ENCODE results near the gene ZP1. TPM values are rescaled to one million over a fixed set of nuclear protein-coding genes. Genes with fewer than 3 reads are reported as not detected.

The ZP1 gene
- total and polyA plus RNA-seq, 8 donors, result 0.11 TPM; not detected in 7

GRCh38 chr11:60851327-60852104, 15.8 kb upstream of the ZP1 start:
- Histone ChIP-seq H3K4me1 (no peaks in the 10 kb centered on the region), H3K9me3 (no peaks in the 10 kb centered on the region), H3K4me3 (no peak overlapping the region), H3K27ac (no peak overlapping the region), H3K27me3 (peaks cover 0 to 11% of the 10 kb centered on the region in 2 donors), H3K36me3 (peaks cover 0 to 63% of the 10 kb centered on the region in 2 donors)
- TF ChIP-seq, protein P1, sequence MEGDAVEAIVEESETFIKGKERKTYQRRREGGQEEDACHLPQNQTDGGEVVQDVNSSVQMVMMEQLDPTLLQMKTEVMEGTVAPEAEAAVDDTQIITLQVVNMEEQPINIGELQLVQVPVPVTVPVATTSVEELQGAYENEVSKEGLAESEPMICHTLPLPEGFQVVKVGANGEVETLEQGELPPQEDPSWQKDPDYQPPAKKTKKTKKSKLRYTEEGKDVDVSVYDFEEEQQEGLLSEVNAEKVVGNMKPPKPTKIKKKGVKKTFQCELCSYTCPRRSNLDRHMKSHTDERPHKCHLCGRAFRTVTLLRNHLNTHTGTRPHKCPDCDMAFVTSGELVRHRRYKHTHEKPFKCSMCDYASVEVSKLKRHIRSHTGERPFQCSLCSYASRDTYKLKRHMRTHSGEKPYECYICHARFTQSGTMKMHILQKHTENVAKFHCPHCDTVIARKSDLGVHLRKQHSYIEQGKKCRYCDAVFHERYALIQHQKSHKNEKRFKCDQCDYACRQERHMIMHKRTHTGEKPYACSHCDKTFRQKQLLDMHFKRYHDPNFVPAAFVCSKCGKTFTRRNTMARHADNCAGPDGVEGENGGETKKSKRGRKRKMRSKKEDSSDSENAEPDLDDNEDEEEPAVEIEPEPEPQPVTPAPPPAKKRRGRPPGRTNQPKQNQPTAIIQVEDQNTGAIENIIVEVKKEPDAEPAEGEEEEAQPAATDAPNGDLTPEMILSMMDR (IDR thresholded peaks at IDR 0.05), result no peak
- intact Hi-C loops (cut with DNase I), result no loop called here
- ATAC-seq (no peak), DNase-seq (no peak)

GRCh38 chr11:60852117-60852981, 15.0 kb upstream of the ZP1 start:
- Histone ChIP-seq H3K36me3 (peaks cover 0 to 62% of the 10 kb centered on the region in 2 donors), H3K27ac (no peak overlapping the region)
- peak in 1 of 4 donors; percentile 21 for DNase-seq

DNA sequence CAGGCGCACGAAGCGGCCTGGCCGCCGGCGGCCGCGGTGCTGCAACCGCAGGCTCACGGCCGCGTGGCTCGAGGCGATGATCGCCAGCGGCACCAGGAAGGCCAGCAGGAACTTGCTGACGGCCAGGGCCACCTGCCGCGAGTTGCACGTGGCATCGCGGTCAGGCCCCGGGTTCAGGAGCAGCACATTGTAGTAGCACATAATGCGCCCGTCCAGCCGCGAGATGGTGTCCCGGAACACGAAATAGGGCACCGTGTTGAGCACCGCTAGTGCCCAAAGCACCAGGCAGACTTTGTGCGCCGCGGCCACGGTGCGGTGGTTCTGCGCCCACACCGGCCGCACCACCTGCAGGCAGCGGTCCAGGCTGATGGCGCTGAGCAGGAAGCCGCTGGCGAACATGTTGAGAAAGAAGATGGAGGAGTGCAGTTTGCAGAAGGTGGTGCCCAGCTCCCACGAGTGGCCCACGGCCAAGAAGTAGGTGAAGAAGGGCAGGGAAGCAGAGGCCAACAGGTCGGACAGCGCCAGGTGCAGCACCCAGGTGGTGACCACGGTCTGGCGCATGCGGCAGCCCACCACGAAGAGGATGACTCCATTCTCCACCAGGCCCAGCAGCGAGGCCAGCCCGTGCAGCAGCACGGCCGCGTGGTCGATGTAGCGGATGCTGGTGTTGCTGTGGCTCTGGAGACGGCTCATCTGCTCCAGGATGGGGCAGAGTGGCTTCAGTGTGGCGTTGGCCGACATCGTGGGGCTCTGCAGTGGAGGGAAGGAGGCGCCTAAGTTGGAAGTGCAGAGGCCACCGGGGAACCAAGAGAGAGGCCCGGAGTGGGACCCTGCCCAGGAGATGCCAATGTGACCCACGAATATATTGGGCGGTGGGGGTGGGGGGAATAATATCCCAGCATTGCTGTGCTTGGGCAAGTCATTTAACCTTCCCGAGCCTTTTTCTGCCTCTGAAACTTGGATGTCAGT, 14.1 kb upstream of the ZP1 start:
- ATAC-seq (no peak), DNase-seq (no peak)
- TF ChIP-seq, protein P1 (IDR thresholded peaks at IDR 0.05), result no peak
- no peaks in the 10 kb centered on the region for H3K9me3 ChIP-seq
- peaks cover 0 to 11% of the 10 kb centered on the region in 2 donors for H3K27me3 ChIP-seq
- no peak overlapping the region for H3K4me3 ChIP-seq
- peaks cover 0 to 53% of the 10 kb centered on the region in 2 donors for H3K36me3 ChIP-seq
- intact Hi-C loops (cut with DNase I), result no loop called here
- no peak overlapping the region for H3K27ac ChIP-seq
- H3K4me1 ChIP-seq, result no peaks in the 10 kb centered on the region

More at GRCh38 chr11:60852117-60852981, 15.0 kb upstream of the ZP1 start:
- intact Hi-C loops (cut with DNase I), result no loop called here
- no peak for ATAC-seq
- TF ChIP-seq, protein P1 (IDR thresholded peaks at IDR 0.05), result no peak
- Histone ChIP-seq H3K4me3 (no peak overlapping the region), H3K27me3 (peaks cover 0 to 11% of the 10 kb centered on the region in 2 donors), H3K4me1 (no peaks in the 10 kb centered on the region), H3K9me3 (no peaks in the 10 kb centered on the region)

- Histone ChIP-seq H3K27me3 (peaks cover 0 to 11% of the 10 kb centered on the region in 2 donors), H3K4me1 (no peaks in the 10 kb centered on the region), H3K36me3 (peaks cover 0 to 43% of the 10 kb centered on the region in 2 donors), H3K4me3 (no peak overlapping the region), H3K9me3 (no peaks in the 10 kb centered on the region), H3K27ac (no peak overlapping the region)
- intact Hi-C loops (cut with DNase I), result no loop called here
- DNase-seq, result no peak
- no peak for ATAC-seq
- TF ChIP-seq, protein P1 (IDR thresholded peaks at IDR 0.05), result no peak
Observed at GRCh38 chr11:60854140-60854846, 13.0 kb upstream of the ZP1 start.

Measured in left lung (tissue), 10 donors.